ENCODE measurements around the gene KCTD13. TPM values are rescaled to one million over a fixed set of nuclear protein-coding genes. Genes with fewer than 3 reads are reported as not detected.

The KCTD13 gene
- total RNA-seq, 4 donors from 2014 or later: 12.0 to 30.7 (median 20.1) TPM

- no peaks in the 10 kb centered on the region for H3K9me3 ChIP-seq
- ATAC-seq: no peak
- peaks cover 0 to 36% (median 15%) of the 10 kb centered on the region in 3 donors for H3K4me1 ChIP-seq
- no peak for TF ChIP-seq CTCF (IDR thresholded peaks at IDR 0.05)
- no peak for TF ChIP-seq EP300 (IDR thresholded peaks at IDR 0.05)
- no peak for TF ChIP-seq POLR2A (IDR thresholded peaks at IDR 0.05)
- H3K27me3 ChIP-seq: no peaks in the 10 kb centered on the region
- H3K4me3 ChIP-seq: peak overlapping the region; percentile 75 to 98
- peak overlapping the region in 2 of 4 donors; percentile 91 to 94 for H3K27ac ChIP-seq
- WGBS, 2 donors (ENCODE audit: low coverage in 1 of 2): 3 to 8% methylated on average over 6 to 9 of the region's 9 CpGs
- H3K36me3 ChIP-seq: peaks cover 0 to 30% of the 10 kb centered on the region in 2 donors
Observed at GRCh38 chr16:29925105-29925756, 795 bp downstream of the KCTD13 start.

- TF ChIP-seq POLR2A (IDR thresholded peaks at IDR 0.05) (no peak), EP300 (IDR thresholded peaks at IDR 0.05) (no peak)
- no peaks in the 10 kb centered on the region for H3K27me3 ChIP-seq
- H3K27ac ChIP-seq: no peak overlapping the region
- WGBS, 2 donors (ENCODE audit: low coverage in 1 of 2): 93% methylated on average over 9 of the region's 12 CpGs; no CpG with 5 or more reads in 1 of the 2 donors
- ATAC-seq: no peak
- no peak overlapping the region for H3K4me3 ChIP-seq
- peaks cover 0 to 36% (median 15%) of the 10 kb centered on the region in 3 donors for H3K4me1 ChIP-seq
- H3K36me3 ChIP-seq: peaks cover 0 to 48% of the 10 kb centered on the region in 2 donors
- H3K9me3 ChIP-seq: no peaks in the 10 kb centered on the region
Observed at GRCh38 chr16:29922986-29923501, 3.0 kb downstream of the KCTD13 start.

GRCh38 chr16:29922326-29922725 lies 3.7 kb downstream of the KCTD13 start:
- WGBS, 2 donors (ENCODE audit: low coverage in 1 of 2): 89% methylated on average over 2 of the region's 2 CpGs; no CpG with 5 or more reads in 1 of the 2 donors
- no peaks in the 10 kb centered on the region for H3K9me3 ChIP-seq
- no peak for TF ChIP-seq CTCF (IDR thresholded peaks at IDR 0.05)
- no peak for TF ChIP-seq POLR2A (IDR thresholded peaks at IDR 0.05)
- TF ChIP-seq EP300 (IDR thresholded peaks at IDR 0.05): no peak
- TF ChIP-seq POLR2AphosphoS5 (IDR thresholded peaks at IDR 0.05): no peak
- H3K4me3 ChIP-seq: no peak overlapping the region
- no peak for ATAC-seq
- H3K4me1 ChIP-seq: peaks cover 0 to 32% (median 15%) of the 10 kb centered on the region in 3 donors
- H3K27ac ChIP-seq: no peak overlapping the region
- peaks cover 0 to 53% of the 10 kb centered on the region in 2 donors for H3K36me3 ChIP-seq
- no peaks in the 10 kb centered on the region for H3K27me3 ChIP-seq

- no peak for ATAC-seq
- 56 to 68% methylated on average over 3 of the region's 3 CpGs for WGBS, 2 donors (ENCODE audit: low coverage in 1 of 2)
- Histone ChIP-seq H3K27ac (no peak overlapping the region), H3K4me3 (no peak overlapping the region), H3K36me3 (peaks cover 0 to 63% of the 10 kb centered on the region in 2 donors), H3K27me3 (no peaks in the 10 kb centered on the region), H3K9me3 (no peaks in the 10 kb centered on the region), H3K4me1 (peaks cover 0 to 21% (median 8%) of the 10 kb centered on the region in 3 donors)
- no peak for TF ChIP-seq POLR2A (IDR thresholded peaks at IDR 0.05)
- TF ChIP-seq CTCF (IDR thresholded peaks at IDR 0.05): no peak
- TF ChIP-seq POLR2AphosphoS5 (IDR thresholded peaks at IDR 0.05): no peak
- TF ChIP-seq EP300 (IDR thresholded peaks at IDR 0.05): no peak
Observed at GRCh38 chr16:29921034-29921385, 5.0 kb downstream of the KCTD13 start.

- Histone ChIP-seq H3K9me3 (no peaks in the 10 kb centered on the region), H3K4me3 (no peak overlapping the region), H3K27me3 (no peaks in the 10 kb centered on the region), H3K27ac (no peak overlapping the region), H3K36me3 (peaks cover 0 to 67% of the 10 kb centered on the region in 2 donors), H3K4me1 (peaks cover 0 to 20% (median 8%) of the 10 kb centered on the region in 3 donors)
- TF ChIP-seq CTCF (IDR thresholded peaks at IDR 0.05): no peak
- TF ChIP-seq EP300 (IDR thresholded peaks at IDR 0.05): no peak
- no peak for TF ChIP-seq POLR2A (IDR thresholded peaks at IDR 0.05)
- no peak for TF ChIP-seq POLR2AphosphoS5 (IDR thresholded peaks at IDR 0.05)
- no peak for ATAC-seq
- WGBS, 2 donors (ENCODE audit: low coverage in 1 of 2): 73 to 75% methylated on average over 4 to 6 of the region's 6 CpGs
Observed at GRCh38 chr16:29920288-29921033, 5.6 kb downstream of the KCTD13 start.
